GM12878 (cell line): ENCODE results near the gene COL4A1. TPM values are rescaled to one million over a fixed set of nuclear protein-coding genes. Genes with fewer than 3 reads are reported as not detected.

Experiments used
- ATAC-seq: fragments of 200-7000 bp; cut with Tn5 transposase; 3 replicates; pipeline ENCODE4 v1.9.1; 2020; ENCODE audit warnings: mild to moderate bottlenecking, moderate library complexity
- BruUV-seq: library from RNA; stranded (reverse); fragments of 400-500 nt; replicated peaks from 2 replicates; lab custom pipeline; 2021; lab: Mats Ljungman, UMichigan
- CTCF ChIA-PET: fragments of 300-600 bp; sonication (Branson Sonifier 250); formaldehyde crosslinking; extraction: SDS; loops from one replicate; lab custom pipeline; 2021; ENCODE audit warnings: inconsistent platforms; lab: Yijun Ruan, JAX
- POLR2A ChIA-PET: fragments of 350-600 bp; formaldehyde crosslinking; extraction: SDS; loops from one replicate; lab custom pipeline; 2021; ENCODE audit warnings: inconsistent platforms; lab: Charles Lee
- RAD21 ChIA-PET: fragments of 300-600 bp; sonication (Branson Sonifier 250); formaldehyde crosslinking; loops from one replicate; lab custom pipeline; 2023; ENCODE audit warnings: antibody characterized with exemption; ENCODE audit not compliant: unreplicated experiment; lab: Charles Lee
- SMC1A ChIA-PET: fragments of 300-600 bp; sonication (Branson Sonifier 250); formaldehyde crosslinking; loops from one replicate; lab custom pipeline; 2023; ENCODE audit not compliant: unreplicated experiment, uncharacterized antibody; lab: Charles Lee
- DNase-seq: peaks from one replicate; pipeline ENCODE4 v3.0.0-alpha.2; 2011; ENCODE audit warnings: low read depth, low spot score
- FAIRE-seq: peaks from 3 replicates; lab custom pipeline; 2011; peaks lifted over from hg19 to GRCh38; lab: Jason Lieb, UNC
- H2AFZ ChIP-seq: 2 replicates; pipeline ENCODE4 v1.6.0; 2011; ENCODE audit warnings: low read depth, low read length, control low read depth; ENCODE audit not compliant: control insufficient read depth
- H3K27ac ChIP-seq: 2 replicates; pipeline ENCODE4 v1.5.1; 2011; ENCODE audit warnings: control low read depth; ENCODE audit not compliant: control insufficient read depth, insufficient read depth
- H3K27me3 ChIP-seq, 2 experiments: replicated peaks in 1 of 2; 2 replicates each; pipeline versions ENCODE4 v1.6.0 to v1.6.1; 2011; ENCODE audit warnings: low read length in 1 of 2; ENCODE audit not compliant: control insufficient read depth in 2 of 2, insufficient read depth in 2 of 2
- H3K36me3 ChIP-seq, 2 experiments: 2 replicates each; pipeline ENCODE4 v1.5.1; 2011; ENCODE audit warnings: low read length in 1 of 2; ENCODE audit not compliant: control insufficient read depth in 2 of 2, insufficient read depth in 2 of 2
- H3K4me1 ChIP-seq: 2 replicates; pipeline ENCODE4 v1.6.1; 2011; ENCODE audit warnings: mild to moderate bottlenecking, low read length, moderate library complexity, mixed read lengths; ENCODE audit not compliant: control insufficient read depth, insufficient read depth
- H3K4me2 ChIP-seq: 2 replicates; pipeline ENCODE4 v1.6.0; 2011; ENCODE audit warnings: control low read depth; ENCODE audit not compliant: control insufficient read depth, insufficient read depth
- H3K4me3 ChIP-seq: fragments of 200-600 bp; sonication (generic); 2 replicates; pipeline ENCODE4 v1.5.1; 2016
- H3K79me2 ChIP-seq: 2 replicates; pipeline ENCODE4 v1.6.0; 2011; ENCODE audit warnings: low read length; ENCODE audit not compliant: control insufficient read depth, insufficient read depth
- H3K9ac ChIP-seq: 2 replicates; pipeline ENCODE4 v1.8.0; 2011; ENCODE audit warnings: low read length, control low read depth, mixed read lengths; ENCODE audit not compliant: control insufficient read depth, insufficient read depth
- H3K9me3 ChIP-seq: replicated peaks from 3 replicates; pipeline ENCODE4 v1.5.1; 2011; ENCODE audit warnings: mild to moderate bottlenecking, low read length; ENCODE audit not compliant: control insufficient read depth, insufficient read depth
- H4K20me1 ChIP-seq: 2 replicates; pipeline ENCODE4 v1.6.0; 2011; ENCODE audit not compliant: control insufficient read depth, insufficient read depth
- CHD4 ChIP-seq: fragments of 200-600 bp; sonication (generic); IDR thresholded peaks from 2 replicates; pipeline ENCODE4 v1.6.1; 2016; ENCODE audit warnings: mild to moderate bottlenecking
- MYB ChIP-seq: fragments of 150-350 bp; IDR thresholded peaks from 2 replicates; pipeline ENCODE4 v1.6.1; 2014; ENCODE audit warnings: mild to moderate bottlenecking, low read depth, low read length, borderline replicate concordance
- MYC ChIP-seq: IDR thresholded peaks from 2 replicates; pipeline ENCODE4 v1.6.1; 2011; ENCODE audit warnings: mild to moderate bottlenecking, low read length, moderate library complexity, inconsistent platforms; ENCODE audit not compliant: insufficient read depth, insufficient replicate concordance, insufficient read length, severe bottlenecking
- NR2F1 ChIP-seq: fragments of 450-650 bp; conservative IDR thresholded peaks from 2 replicates; pipeline ENCODE4 v1.6.1; 2017; ENCODE audit warnings: mild to moderate bottlenecking
- PAX8 ChIP-seq: fragments of 450-650 bp; IDR thresholded peaks from 2 replicates; pipeline ENCODE4 v1.6.1; 2017; ENCODE audit warnings: mild to moderate bottlenecking, moderate library complexity
- POU2F2 ChIP-seq: IDR thresholded peaks from 3 replicates; pipeline ENCODE4 v1.6.1; 2011; ENCODE audit warnings: low read depth, mild to moderate bottlenecking, low read length, borderline replicate concordance
- RELA ChIP-seq: fragments of 450-650 bp; IDR thresholded peaks from 2 replicates; pipeline ENCODE4 v1.8.0; 2014; ENCODE audit warnings: borderline replicate concordance; ENCODE audit not compliant: partially characterized antibody
- RFX5 ChIP-seq: IDR thresholded peaks from 2 replicates; pipeline ENCODE4 v1.6.1; 2011; ENCODE audit warnings: low read depth, low read length, improper control_type of control experiment
- RUNX3 ChIP-seq: IDR thresholded peaks from 2 replicates; pipeline ENCODE4 v1.6.1; 2012; ENCODE audit warnings: low read length, inconsistent platforms
- SMARCA5 ChIP-seq: fragments of 450-650 bp; IDR thresholded peaks from 2 replicates; pipeline ENCODE4 v1.6.1; 2017; ENCODE audit warnings: mild to moderate bottlenecking
- WGBS: methylation state at CpG from one replicate; pipeline ENCODE4 v1.1.6; 2016; ENCODE audit warnings: low lambda C conversion rate; ENCODE audit not compliant: insufficient replicate concordance, insufficient coverage; ENCODE audit errors: missing lambda C conversion rate; 5-methylcytosine and 5-hydroxymethylcytosine counted together
- in situ Hi-C: fragments of 300-500 bp; cut with MboI; formaldehyde crosslinking; loops from 9 replicates; pipeline ENCODE4 v1.14.3; 2018; ENCODE audit warnings: mixed read lengths
- intact Hi-C: fragments of 100-400 bp; cut with micrococcal nuclease; formaldehyde crosslinking; loops from one replicate; pipeline ENCODE4 v1.14.2; 2022; ENCODE audit not compliant: unreplicated experiment
- polyA plus RNA-seq, 11 experiments: library from polyadenylated mRNA; depleted of rRNA in 4 of 11; unstranded in 6 of 11; stranded (reverse) in 5 of 11; fragments of >200 nt; fragmentation: Nextera tagmentation in 4 of 11; fragmentation: Illumina TruSeq in 1 of 11; extraction: Ambion mirVana in 4 of 11; extraction: Trizol in 1 of 11; gene quantifications; 1 replicate in 1 of 11; 2 replicates in 10 of 11; pipeline versions ENCODE4 v1.2.1 to v1.2.3, GENCODE V29; 2011 to 2016; ENCODE audit warnings: inconsistent platforms in 2 of 11, missing spikeins in 2 of 11, low read depth in 1 of 11
- total RNA-seq, 4 experiments: library from RNA; depleted of rRNA in 3 of 4; stranded (reverse); fragments of >200 nt in 3 of 4; fragmentation: Illumina TruSeq in 1 of 4; extraction: Trizol in 1 of 4; gene quantifications; 2 replicates each; pipeline versions ENCODE4 v1.2.1 to v1.2.3, GENCODE V29; 2013 to 2021
- TF ChIP-seq, protein P1 (sequence below): fragments of 450-650 bp; formaldehyde crosslinking; IDR thresholded peaks from 2 replicates; pipeline ENCODE4 v1.4.0; 2022; ENCODE audit warnings: mild to moderate bottlenecking, moderate library complexity
- TF ChIP-seq, protein P2 (sequence below): IDR thresholded peaks from 2 replicates; pipeline ENCODE4 v1.6.1; 2011; ENCODE audit warnings: borderline replicate concordance, low read depth, mild to moderate bottlenecking, moderate library complexity, mixed read lengths, low read length; ENCODE audit not compliant: insufficient read depth; ENCODE audit errors: extremely low read length
- TF ChIP-seq, protein P3 (sequence below): fragments of 450-650 bp; conservative IDR thresholded peaks from 2 replicates; pipeline ENCODE4 v1.6.1; 2017; ENCODE audit warnings: mild to moderate bottlenecking, moderate library complexity
- TF ChIP-seq, protein P4 (sequence below): IDR thresholded peaks from 2 replicates; pipeline ENCODE4 v1.6.1; 2012; ENCODE audit warnings: low read depth, low read length, improper control_type of control experiment

COL4A1 gene
- total and polyA plus RNA-seq, 10 of the 15 experiments (the other 5 are each of a cell fraction or from before 2014, with no cell fraction given) = 0.07 to 0.31 (median 0.13) TPM; not detected in 6

DNA sequence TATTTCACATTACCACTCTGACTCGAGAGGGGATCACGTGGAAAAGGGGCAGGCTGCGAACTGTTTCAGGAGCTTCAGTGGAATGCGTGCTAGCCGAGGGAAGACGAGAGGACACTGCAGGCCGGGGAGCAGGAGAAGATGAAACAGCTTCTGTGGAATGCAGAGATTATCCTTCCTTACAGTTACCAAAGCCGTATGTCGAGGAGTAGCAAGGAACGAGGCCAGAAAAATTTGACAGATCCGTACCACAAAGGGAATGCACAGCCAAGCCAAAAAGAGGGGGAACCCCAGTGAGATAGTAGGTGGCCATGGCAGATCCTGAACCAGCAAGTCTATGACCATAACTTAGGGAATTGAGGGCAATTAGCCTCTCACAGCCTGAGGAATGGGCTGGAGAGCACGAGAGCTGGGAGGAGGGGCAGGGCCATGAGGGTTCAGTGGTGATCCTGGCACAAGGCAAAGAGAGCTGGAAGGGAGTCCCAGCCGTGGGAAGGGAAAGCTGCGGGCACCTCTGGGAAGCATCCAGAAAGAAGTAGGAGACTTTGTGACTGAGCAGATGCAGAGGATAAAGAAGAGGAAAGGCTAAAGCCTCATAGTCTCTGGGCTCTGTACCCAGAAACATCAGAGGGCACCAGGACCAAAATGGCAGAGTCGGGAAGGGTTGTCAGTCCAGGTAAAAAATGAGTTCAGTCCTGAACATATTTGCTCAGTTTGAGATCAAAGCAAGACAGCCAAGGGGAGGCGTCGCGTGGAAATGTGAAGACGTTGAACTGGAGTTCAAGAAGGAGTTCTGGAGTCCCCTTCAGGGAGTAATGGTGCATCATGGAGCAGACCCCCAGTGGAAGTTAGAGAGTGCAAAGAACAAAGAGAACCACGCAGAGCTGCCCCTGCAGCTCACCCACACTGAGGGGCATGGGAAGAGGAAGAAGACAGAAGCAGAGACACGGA, 5.1 kb downstream of the COL4A1 start (continued):
- TF ChIP-seq, protein P1, sequence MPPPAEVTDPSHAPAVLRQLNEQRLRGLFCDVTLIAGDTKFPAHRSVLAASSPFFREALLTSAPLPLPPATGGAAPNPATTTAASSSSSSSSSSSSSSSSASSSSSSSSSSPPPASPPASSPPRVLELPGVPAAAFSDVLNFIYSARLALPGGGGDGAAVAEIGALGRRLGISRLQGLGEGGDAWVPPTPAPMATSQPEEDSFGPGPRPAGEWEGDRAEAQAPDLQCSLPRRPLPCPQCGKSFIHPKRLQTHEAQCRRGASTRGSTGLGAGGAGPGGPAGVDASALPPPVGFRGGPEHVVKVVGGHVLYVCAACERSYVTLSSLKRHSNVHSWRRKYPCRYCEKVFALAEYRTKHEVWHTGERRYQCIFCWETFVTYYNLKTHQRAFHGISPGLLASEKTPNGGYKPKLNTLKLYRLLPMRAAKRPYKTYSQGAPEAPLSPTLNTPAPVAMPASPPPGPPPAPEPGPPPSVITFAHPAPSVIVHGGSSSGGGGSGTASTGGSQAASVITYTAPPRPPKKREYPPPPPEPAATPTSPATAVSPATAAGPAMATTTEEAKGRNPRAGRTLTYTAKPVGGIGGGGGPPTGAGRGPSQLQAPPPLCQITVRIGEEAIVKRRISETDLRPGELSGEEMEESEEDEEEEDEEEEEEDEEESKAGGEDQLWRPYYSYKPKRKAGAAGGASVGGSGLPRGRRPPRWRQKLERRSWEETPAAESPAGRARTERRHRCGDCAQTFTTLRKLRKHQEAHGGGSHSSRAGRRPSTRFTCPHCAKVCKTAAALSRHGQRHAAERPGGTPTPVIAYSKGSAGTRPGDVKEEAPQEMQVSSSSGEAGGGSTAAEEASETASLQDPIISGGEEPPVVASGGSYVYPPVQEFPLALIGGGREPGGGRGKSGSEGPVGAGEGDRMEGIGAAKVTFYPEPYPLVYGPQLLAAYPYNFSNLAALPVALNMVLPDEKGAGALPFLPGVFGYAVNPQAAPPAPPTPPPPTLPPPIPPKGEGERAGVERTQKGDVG (CRISPR knock-in tag) = no peak

DNA sequence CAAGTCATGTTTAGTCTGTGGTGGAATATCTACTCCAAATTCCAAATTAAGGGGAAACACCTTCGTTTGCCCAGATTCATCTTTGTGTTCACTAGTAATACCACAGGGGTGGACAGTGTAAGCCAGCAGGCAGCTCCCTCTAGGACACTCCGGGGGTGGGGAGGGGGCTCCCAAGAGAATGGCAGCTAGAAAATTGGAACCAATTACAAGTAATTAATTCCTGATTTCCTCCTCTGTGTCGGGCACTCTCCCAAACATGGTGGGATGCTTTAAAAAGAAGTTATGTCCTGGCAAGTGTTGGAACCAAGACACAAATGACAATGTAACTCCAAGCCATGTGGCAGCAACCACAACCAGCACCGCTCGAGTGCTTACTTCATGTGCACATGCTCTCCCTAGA, 5.9 kb downstream of the COL4A1 start:
- WGBS = 10% methylated on average over 5 of the region's 5 CpGs
- ChIA-PET CTCF (no interaction called here), RAD21 (no interaction called here), SMC1A (no interaction called here), POLR2A (no interaction called here)
- no peak overlapping the region for H3K9ac ChIP-seq
- no peak overlapping the region for H3K27ac ChIP-seq
- no peaks in the 10 kb centered on the region; the same call in 1 of the 2 replicates for H4K20me1 ChIP-seq
- no peaks in the 10 kb centered on the region for H3K79me2 ChIP-seq
- no TSS peak for BruUV-seq
- H2AFZ ChIP-seq = no peak overlapping the region
- no peak overlapping the region for H3K4me3 ChIP-seq
- FAIRE-seq = no peak
- in situ Hi-C loops = no loop called here
- H3K4me2 ChIP-seq = no peak overlapping the region
- intact Hi-C loops = no loop called here
- peaks cover 13 to 19% of the 10 kb centered on the region in 2 experiments for H3K27me3 ChIP-seq
- DNase-seq = no peak
- ATAC-seq = no peak
- no peaks in the 10 kb centered on the region for H3K36me3 ChIP-seq
- H3K4me1 ChIP-seq = no peaks in the 10 kb centered on the region
- no peaks in the 10 kb centered on the region for H3K9me3 ChIP-seq
- no peak for TF ChIP-seq RELA
- TF ChIP-seq, protein P2, sequence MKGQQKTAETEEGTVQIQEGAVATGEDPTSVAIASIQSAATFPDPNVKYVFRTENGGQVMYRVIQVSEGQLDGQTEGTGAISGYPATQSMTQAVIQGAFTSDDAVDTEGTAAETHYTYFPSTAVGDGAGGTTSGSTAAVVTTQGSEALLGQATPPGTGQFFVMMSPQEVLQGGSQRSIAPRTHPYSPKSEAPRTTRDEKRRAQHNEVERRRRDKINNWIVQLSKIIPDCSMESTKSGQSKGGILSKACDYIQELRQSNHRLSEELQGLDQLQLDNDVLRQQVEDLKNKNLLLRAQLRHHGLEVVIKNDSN = no peak
- no peak for TF ChIP-seq MYC
- TF ChIP-seq, protein P3, sequence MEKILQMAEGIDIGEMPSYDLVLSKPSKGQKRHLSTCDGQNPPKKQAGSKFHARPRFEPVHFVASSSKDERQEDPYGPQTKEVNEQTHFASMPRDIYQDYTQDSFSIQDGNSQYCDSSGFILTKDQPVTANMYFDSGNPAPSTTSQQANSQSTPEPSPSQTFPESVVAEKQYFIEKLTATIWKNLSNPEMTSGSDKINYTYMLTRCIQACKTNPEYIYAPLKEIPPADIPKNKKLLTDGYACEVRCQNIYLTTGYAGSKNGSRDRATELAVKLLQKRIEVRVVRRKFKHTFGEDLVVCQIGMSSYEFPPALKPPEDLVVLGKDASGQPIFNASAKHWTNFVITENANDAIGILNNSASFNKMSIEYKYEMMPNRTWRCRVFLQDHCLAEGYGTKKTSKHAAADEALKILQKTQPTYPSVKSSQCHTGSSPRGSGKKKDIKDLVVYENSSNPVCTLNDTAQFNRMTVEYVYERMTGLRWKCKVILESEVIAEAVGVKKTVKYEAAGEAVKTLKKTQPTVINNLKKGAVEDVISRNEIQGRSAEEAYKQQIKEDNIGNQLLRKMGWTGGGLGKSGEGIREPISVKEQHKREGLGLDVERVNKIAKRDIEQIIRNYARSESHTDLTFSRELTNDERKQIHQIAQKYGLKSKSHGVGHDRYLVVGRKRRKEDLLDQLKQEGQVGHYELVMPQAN = no peak
- TF ChIP-seq PAX8 = no peak
- TF ChIP-seq MYB = no peak
- TF ChIP-seq SMARCA5 = no peak
- TF ChIP-seq POU2F2 = no peak
- TF ChIP-seq CHD4 = no peak
- TF ChIP-seq RFX5 = no peak
- TF ChIP-seq, protein P4, sequence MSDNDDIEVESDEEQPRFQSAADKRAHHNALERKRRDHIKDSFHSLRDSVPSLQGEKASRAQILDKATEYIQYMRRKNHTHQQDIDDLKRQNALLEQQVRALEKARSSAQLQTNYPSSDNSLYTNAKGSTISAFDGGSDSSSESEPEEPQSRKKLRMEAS = no peak
- TF ChIP-seq RUNX3 = no peak
- TF ChIP-seq NR2F1 = no peak
